OCI-LY7 (cell line): ENCODE data around the gene C2CD3. TPM values are rescaled to one million over a fixed set of nuclear protein-coding genes. Genes with fewer than 3 reads are reported as not detected.

Experiments used
- BruUV-seq: library from RNA; stranded (reverse); fragments of 400-500 nt; replicated peaks from 2 replicates; lab custom pipeline; 2021; lab: Mats Ljungman, UMichigan
- CTCF ChIA-PET: fragments of 300-600 bp; sonication (Branson Sonifier 250); formaldehyde crosslinking; loops from one replicate; lab custom pipeline; 2022; ENCODE audit warnings: antibody characterized with exemption; ENCODE audit not compliant: unreplicated experiment; lab: Charles Lee
- POLR2A ChIA-PET: fragments of 300-600 bp; sonication (Branson Sonifier 250); formaldehyde crosslinking; loops from one replicate; lab custom pipeline; 2022; ENCODE audit warnings: antibody characterized with exemption; lab: Charles Lee
- DNase-seq: peaks from one replicate; pipeline ENCODE4 v3.0.0-alpha.2; 2015; ENCODE audit warnings: low spot score
- H2AFZ ChIP-seq: fragments of 200-600 bp; sonication (generic), shearing (Covaris generic); 2 replicates; pipeline ENCODE4 v1.6.1; 2014; ENCODE audit warnings: mild to moderate bottlenecking, antibody characterized with exemption, low read length, moderate library complexity
- H3K27ac ChIP-seq: fragments of 200-600 bp; sonication (generic); 2 replicates; pipeline ENCODE4 v1.5.1; 2014; ENCODE audit warnings: mixed run types, low read depth, mild to moderate bottlenecking, moderate library complexity, low read length, inconsistent platforms; ENCODE audit not compliant: poor library complexity, severe bottlenecking
- H3K36me3 ChIP-seq: fragments of 200-600 bp; sonication (generic); 2 replicates; pipeline ENCODE4 v1.6.1; 2014; ENCODE audit warnings: mild to moderate bottlenecking, antibody characterized with exemption, low read length, moderate library complexity, mixed read lengths; ENCODE audit not compliant: insufficient read depth
- H3K4me1 ChIP-seq: fragments of 200-600 bp; sonication (generic); 2 replicates; pipeline ENCODE4 v1.5.1; 2014; ENCODE audit warnings: mild to moderate bottlenecking, low read length; ENCODE audit not compliant: insufficient read depth, poor library complexity, severe bottlenecking
- H3K4me2 ChIP-seq: fragments of 200-600 bp; sonication (generic); 2 replicates; pipeline ENCODE4 v1.6.1; 2014; ENCODE audit warnings: mild to moderate bottlenecking, low read length
- H3K4me3 ChIP-seq: fragments of 200-600 bp; sonication (generic); 2 replicates; pipeline ENCODE4 v1.5.1; 2014; ENCODE audit warnings: mild to moderate bottlenecking, low read depth, low read length; ENCODE audit not compliant: poor library complexity, severe bottlenecking
- H3K79me2 ChIP-seq: fragments of 200-600 bp; sonication (generic); 2 replicates; pipeline ENCODE4 v1.6.1; 2016; ENCODE audit warnings: low read depth, mild to moderate bottlenecking, low read length, moderate library complexity, mixed read lengths; ENCODE audit not compliant: insufficient read depth
- H3K9me2 ChIP-seq: fragments of 200-600 bp; sonication (generic); 2 replicates; pipeline ENCODE4 v1.6.1; 2016; ENCODE audit warnings: mild to moderate bottlenecking, low read length, mixed read lengths; ENCODE audit not compliant: insufficient read depth
- H3K9me3 ChIP-seq: fragments of 200-600 bp; sonication (generic); 2 replicates; pipeline ENCODE4 v1.6.1; 2014; ENCODE audit warnings: mild to moderate bottlenecking, mixed run types, low read length, mixed read lengths
- H4K20me1 ChIP-seq: fragments of 200-600 bp; sonication (generic); 2 replicates; pipeline ENCODE4 v1.6.1; 2014; ENCODE audit warnings: mild to moderate bottlenecking, antibody characterized with exemption, low read length, moderate library complexity, mixed read lengths; ENCODE audit not compliant: insufficient read depth
- CTCF ChIP-seq: fragments of 200-600 bp; sonication (generic); conservative IDR thresholded peaks from 2 replicates; pipeline ENCODE4 v1.5.1; 2014; ENCODE audit warnings: mild to moderate bottlenecking, antibody characterized with exemption, low read length, moderate library complexity, mixed read lengths
- EZH2phosphoT487 ChIP-seq: fragments of 200-600 bp; sonication (generic); IDR thresholded peaks from 2 replicates; pipeline ENCODE4 v1.6.1; 2018; ENCODE audit warnings: low read depth, borderline replicate concordance, mild to moderate bottlenecking, mixed run types, antibody characterized with exemption, low read length, moderate library complexity, mixed read lengths
- intact Hi-C: fragments of 100-400 bp; cut with micrococcal nuclease; formaldehyde crosslinking; loops from one replicate; pipeline ENCODE4 v1.10.0; 2022; ENCODE audit not compliant: unreplicated experiment
- total RNA-seq, 2 experiments: library from RNA; depleted of rRNA in 1 of 2; stranded (reverse); fragments of >200 nt in 1 of 2; shearing (Covaris generic) in 1 of 2; gene quantifications; 2 replicates each; pipeline ENCODE4 v1.2.3, GENCODE V29; 2014 to 2022

Gene C2CD3
- total RNA-seq, 2 experiments from 2014 or later: 29.2 to 32.1 TPM

DNA sequence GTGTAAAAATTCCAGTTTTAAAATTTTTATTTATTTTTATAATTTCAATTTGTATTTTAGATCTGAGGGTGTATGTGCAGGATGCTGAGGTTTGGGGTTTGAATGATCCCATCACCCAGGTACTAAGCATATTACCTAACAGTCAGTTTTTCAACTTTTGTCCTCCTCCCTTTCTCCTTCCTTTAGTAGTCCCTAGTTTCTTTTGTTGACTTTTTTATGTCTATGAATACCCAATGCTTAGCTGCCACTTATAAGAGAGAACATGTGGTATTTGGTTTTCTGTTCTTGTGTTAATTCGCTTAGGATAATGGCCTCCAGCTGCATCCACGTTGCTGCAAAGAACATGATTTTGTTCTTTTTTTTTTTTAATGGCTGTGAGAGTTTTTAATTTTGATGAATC, 126.3 kb downstream of the C2CD3 start:
- ChIA-PET POLR2A (interaction anchor here (0.7 to 1.4 kb wide), 2 partner anchors 8 to 23 kb away, joined by 3 to 4 read pairs; no protein-coding TSS in a partner anchor), CTCF (no interaction called here)
- Histone ChIP-seq H3K9me3 (no peaks in the 10 kb centered on the region), H2AFZ (no peak overlapping the region), H3K9me2 (no peaks in the 10 kb centered on the region), H3K4me1 (no peaks in the 10 kb centered on the region), H3K4me2 (no peak overlapping the region), H4K20me1 (no peaks in the 10 kb centered on the region), H3K4me3 (no peak overlapping the region), H3K79me2 (no peaks in the 10 kb centered on the region), H3K36me3 (peaks cover 51% of the 10 kb centered on the region), H3K27ac (no peak overlapping the region)
- no TSS peak for BruUV-seq
- intact Hi-C loops: no loop called here
- TF ChIP-seq CTCF: no peak
- no peak for TF ChIP-seq EZH2phosphoT487
- no peak for DNase-seq

DNA sequence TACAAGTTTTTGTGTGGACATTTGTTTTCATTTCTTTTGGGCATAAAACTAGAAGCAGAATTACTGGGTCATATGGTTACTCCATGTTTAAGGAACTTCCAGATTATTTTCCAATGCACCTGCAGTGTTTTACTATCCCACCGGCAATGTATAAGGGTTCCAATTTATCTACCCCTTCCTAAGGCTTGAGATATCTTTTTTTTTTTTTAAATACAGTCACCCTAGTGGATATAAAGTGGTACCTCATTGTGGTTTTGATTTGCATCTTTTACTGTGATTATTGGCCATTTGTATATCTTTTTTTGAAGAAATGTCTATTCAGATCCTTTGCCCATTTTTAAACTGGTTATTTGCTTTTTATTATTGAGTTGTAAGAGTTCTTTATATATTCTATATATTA, 127.4 kb downstream of the C2CD3 start:
- Histone ChIP-seq H3K4me1 (no peaks in the 10 kb centered on the region), H3K9me2 (no peaks in the 10 kb centered on the region), H3K4me2 (no peak overlapping the region), H3K36me3 (peaks cover 53% of the 10 kb centered on the region), H3K79me2 (no peaks in the 10 kb centered on the region), H3K27ac (no peak overlapping the region), H2AFZ (no peak overlapping the region), H3K9me3 (no peaks in the 10 kb centered on the region), H3K4me3 (no peak overlapping the region), H4K20me1 (no peaks in the 10 kb centered on the region)
- TF ChIP-seq CTCF (no peak), EZH2phosphoT487 (no peak)
- intact Hi-C loops: no loop called here
- no TSS peak for BruUV-seq
- ChIA-PET POLR2A (interaction anchor here (1.4 kb wide), 1 partner anchor 24 kb away, joined by 4 read pairs; no protein-coding TSS in a partner anchor), CTCF (no interaction called here)
- DNase-seq: no peak

- no peak for DNase-seq
- Histone ChIP-seq H4K20me1 (no peaks in the 10 kb centered on the region), H3K27ac (no peak overlapping the region), H3K9me2 (no peaks in the 10 kb centered on the region), H3K9me3 (no peaks in the 10 kb centered on the region), H3K4me1 (no peaks in the 10 kb centered on the region), H3K36me3 (peaks cover 65% of the 10 kb centered on the region), H3K4me3 (no peak overlapping the region), H3K79me2 (no peaks in the 10 kb centered on the region), H3K4me2 (no peak overlapping the region), H2AFZ (no peak overlapping the region)
- ChIA-PET POLR2A (no interaction called here), CTCF (no interaction called here)
- intact Hi-C loops: no loop called here
- no peak for TF ChIP-seq EZH2phosphoT487
- TF ChIP-seq CTCF: no peak
- no TSS peak for BruUV-seq
Observed at GRCh38 chr11:74037309-74037708, 133.5 kb downstream of the C2CD3 start.
